ENCODE data around the gene MINPP1. TPM values are rescaled to one million over a fixed set of nuclear protein-coding genes. Genes with fewer than 3 reads are reported as not detected.
A peak's percentile ranks its signal among the peaks of the same experiment; 100 is the strongest.

Gene MINPP1
- polyA plus RNA-seq, 1 donor from 2014 or later: 60.2 TPM

GRCh38 chr10:87507879-87508483 is 3.3 kb downstream of the MINPP1 start:
- H3K9me2 ChIP-seq (ENCODE audit: insufficient read depth, low read length): no peaks in the 10 kb centered on the region
- H3K4me2 ChIP-seq (ENCODE audit: low read length): peak overlapping the region; percentile 23
- H3K9me3 ChIP-seq (ENCODE audit: low read length): no peaks in the 10 kb centered on the region
- H3K36me3 ChIP-seq (ENCODE audit: insufficient read depth, low read length): no peaks in the 10 kb centered on the region
- no peaks in the 10 kb centered on the region for H3F3A ChIP-seq (ENCODE audit: insufficient read depth, low read length, poor library complexity, severe bottlenecking)
- H3K27ac ChIP-seq (ENCODE audit: low read length): no peak overlapping the region
- no peak overlapping the region for H3K9ac ChIP-seq (ENCODE audit: low read length)
- no peak overlapping the region for H2AFZ ChIP-seq (ENCODE audit: low read depth, low read length)
- H3K4me3 ChIP-seq (ENCODE audit: low read length): peak overlapping the region; percentile 80
- no peaks in the 10 kb centered on the region for H4K20me1 ChIP-seq (ENCODE audit: insufficient read depth)
- TF ChIP-seq POLR2AphosphoS5 (IDR thresholded peaks at IDR 0.05) (no peak), EP300 (conservative IDR thresholded peaks at IDR 0.05; ENCODE audit: poor library complexity, severe bottlenecking) (no peak), EZH2 (IDR thresholded peaks at IDR 0.05; ENCODE audit: borderline replicate concordance, insufficient read depth, low read length, poor library complexity, severe bottlenecking) (no peak), CTCF (IDR thresholded peaks at IDR 0.05; ENCODE audit: poor library complexity, severe bottlenecking) (no peak), TAF1 (IDR thresholded peaks at IDR 0.05; ENCODE audit: low read depth) (no peak)
- H3K79me2 ChIP-seq (replicated peaks; ENCODE audit: insufficient read depth, low read length): peaks cover 35% of the 10 kb centered on the region
- no peaks in the 10 kb centered on the region for H3K27me3 ChIP-seq (ENCODE audit: insufficient read depth, low read depth, low read length)

GRCh38 chr10:87508837-87509236 is 4.1 kb downstream of the MINPP1 start:
- Histone ChIP-seq H3K4me2 (ENCODE audit: low read length) (peak overlapping the region; percentile 9), H3K4me3 (ENCODE audit: low read length) (peak overlapping the region; percentile 80), H3K79me2 (replicated peaks; ENCODE audit: insufficient read depth, low read length) (peaks cover 35% of the 10 kb centered on the region), H3K27ac (ENCODE audit: low read length) (no peak overlapping the region), H3K36me3 (ENCODE audit: insufficient read depth, low read length) (peaks cover 3% of the 10 kb centered on the region), H3K9me3 (ENCODE audit: low read length) (no peaks in the 10 kb centered on the region), H3K9me2 (ENCODE audit: insufficient read depth, low read length) (no peaks in the 10 kb centered on the region), H2AFZ (ENCODE audit: low read depth, low read length) (no peak overlapping the region), H3K9ac (ENCODE audit: low read length) (no peak overlapping the region), H4K20me1 (ENCODE audit: insufficient read depth) (no peaks in the 10 kb centered on the region), H3F3A (ENCODE audit: insufficient read depth, low read length, poor library complexity, severe bottlenecking) (no peaks in the 10 kb centered on the region), H3K27me3 (ENCODE audit: insufficient read depth, low read depth, low read length) (no peaks in the 10 kb centered on the region)
- TF ChIP-seq MXI1 (conservative IDR thresholded peaks at IDR 0.05; ENCODE audit: poor library complexity, severe bottlenecking): no peak
- TF ChIP-seq CTCF (IDR thresholded peaks at IDR 0.05; ENCODE audit: poor library complexity, severe bottlenecking): no peak
- no peak for TF ChIP-seq RAD21 (conservative IDR thresholded peaks at IDR 0.05)
- no peak for TF ChIP-seq EP300 (conservative IDR thresholded peaks at IDR 0.05; ENCODE audit: poor library complexity, severe bottlenecking)
- no peak for TF ChIP-seq SMC3 (conservative IDR thresholded peaks at IDR 0.05; ENCODE audit: poor library complexity)

GRCh38 chr10:87510025-87510424 is 5.3 kb downstream of the MINPP1 start:
- TF ChIP-seq POLR2AphosphoS5 (IDR thresholded peaks at IDR 0.05) (no peak), SMC3 (conservative IDR thresholded peaks at IDR 0.05; ENCODE audit: poor library complexity) (no peak), EP300 (conservative IDR thresholded peaks at IDR 0.05; ENCODE audit: poor library complexity, severe bottlenecking) (no peak), MXI1 (conservative IDR thresholded peaks at IDR 0.05; ENCODE audit: poor library complexity, severe bottlenecking) (no peak), TAF1 (IDR thresholded peaks at IDR 0.05; ENCODE audit: low read depth) (no peak), RAD21 (conservative IDR thresholded peaks at IDR 0.05) (no peak), CTCF (IDR thresholded peaks at IDR 0.05; ENCODE audit: poor library complexity, severe bottlenecking) (no peak), REST (IDR thresholded peaks at IDR 0.05; ENCODE audit: borderline replicate concordance) (no peak), EZH2 (IDR thresholded peaks at IDR 0.05; ENCODE audit: borderline replicate concordance, insufficient read depth, low read length, poor library complexity, severe bottlenecking) (no peak)
- H3K9me3 ChIP-seq (ENCODE audit: low read length): no peaks in the 10 kb centered on the region
- no peak overlapping the region for H3K9ac ChIP-seq (ENCODE audit: low read length)
- no peaks in the 10 kb centered on the region for H3F3A ChIP-seq (ENCODE audit: insufficient read depth, low read length, poor library complexity, severe bottlenecking)
- H4K20me1 ChIP-seq (ENCODE audit: insufficient read depth): no peaks in the 10 kb centered on the region
- no peaks in the 10 kb centered on the region for H3K27me3 ChIP-seq (ENCODE audit: insufficient read depth, low read depth, low read length)
- no peak overlapping the region for H3K4me3 ChIP-seq (ENCODE audit: low read length)
- no peak overlapping the region for H2AFZ ChIP-seq (ENCODE audit: low read depth, low read length)
- H3K4me2 ChIP-seq (ENCODE audit: low read length): no peak overlapping the region
- peaks cover 35% of the 10 kb centered on the region for H3K79me2 ChIP-seq (replicated peaks; ENCODE audit: insufficient read depth, low read length)
- H3K9me2 ChIP-seq (ENCODE audit: insufficient read depth, low read length): no peaks in the 10 kb centered on the region
- H3K36me3 ChIP-seq (ENCODE audit: insufficient read depth, low read length): peaks cover 9% of the 10 kb centered on the region
- H3K27ac ChIP-seq (ENCODE audit: low read length): no peak overlapping the region

All from neural cell (in vitro differentiated cells).